Measurements from ENCODE around the gene ZNF837.

- TF ChIP-seq CTCF (IDR thresholded peaks at IDR 0.05) (no peak), POLR2AphosphoS5 (IDR thresholded peaks at IDR 0.05) (no peak)
Observed at GRCh38 chr19:58332697-58333096, 48.1 kb downstream of the ZNF837 start.

Data from breast epithelium (tissue), 3 donors.